GM12873 (cell line): ENCODE results near the gene SERPINB10.

ENCODE experiments used
- TF ChIP-seq, protein P1 (sequence below): IDR thresholded peaks from 2 replicates; pipeline ENCODE4 v1.5.1; 2012; ENCODE audit warnings: low read depth, mild to moderate bottlenecking, moderate library complexity, low read length, control low read depth; ENCODE audit not compliant: insufficient read depth; ENCODE audit errors: missing control alignments

SERPINB10 gene

DNA sequence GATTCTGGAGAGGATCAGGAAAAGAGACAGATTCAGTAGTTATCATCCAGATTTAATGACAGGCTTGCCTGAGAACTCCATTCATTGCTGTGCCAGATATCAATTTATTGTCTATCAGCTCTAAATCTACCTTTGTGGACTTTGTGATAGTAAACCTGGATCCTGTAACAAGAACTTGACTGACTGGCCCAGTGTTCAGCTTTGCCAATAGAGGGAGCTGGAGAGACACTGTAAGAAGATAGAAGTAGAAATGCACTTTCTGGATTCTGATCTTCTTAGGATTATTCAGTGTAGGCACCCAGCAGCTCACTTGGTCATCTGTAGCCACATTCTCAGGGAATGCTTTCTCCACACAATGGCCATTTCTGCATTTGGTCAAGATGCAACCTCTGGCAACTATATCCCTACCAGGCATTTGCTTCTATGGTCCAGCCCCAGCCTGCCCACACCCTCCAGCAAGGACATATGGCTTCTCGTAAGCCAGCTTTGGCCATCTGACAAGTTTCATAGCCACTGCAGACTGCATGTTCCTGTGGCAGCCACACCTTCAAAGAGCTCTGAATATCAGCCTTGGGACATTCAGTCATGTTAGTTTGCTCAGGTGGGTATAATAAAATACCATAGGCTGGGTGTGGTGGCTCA is 56.0 kb downstream of the SERPINB10 start:
- TF ChIP-seq, protein P1, sequence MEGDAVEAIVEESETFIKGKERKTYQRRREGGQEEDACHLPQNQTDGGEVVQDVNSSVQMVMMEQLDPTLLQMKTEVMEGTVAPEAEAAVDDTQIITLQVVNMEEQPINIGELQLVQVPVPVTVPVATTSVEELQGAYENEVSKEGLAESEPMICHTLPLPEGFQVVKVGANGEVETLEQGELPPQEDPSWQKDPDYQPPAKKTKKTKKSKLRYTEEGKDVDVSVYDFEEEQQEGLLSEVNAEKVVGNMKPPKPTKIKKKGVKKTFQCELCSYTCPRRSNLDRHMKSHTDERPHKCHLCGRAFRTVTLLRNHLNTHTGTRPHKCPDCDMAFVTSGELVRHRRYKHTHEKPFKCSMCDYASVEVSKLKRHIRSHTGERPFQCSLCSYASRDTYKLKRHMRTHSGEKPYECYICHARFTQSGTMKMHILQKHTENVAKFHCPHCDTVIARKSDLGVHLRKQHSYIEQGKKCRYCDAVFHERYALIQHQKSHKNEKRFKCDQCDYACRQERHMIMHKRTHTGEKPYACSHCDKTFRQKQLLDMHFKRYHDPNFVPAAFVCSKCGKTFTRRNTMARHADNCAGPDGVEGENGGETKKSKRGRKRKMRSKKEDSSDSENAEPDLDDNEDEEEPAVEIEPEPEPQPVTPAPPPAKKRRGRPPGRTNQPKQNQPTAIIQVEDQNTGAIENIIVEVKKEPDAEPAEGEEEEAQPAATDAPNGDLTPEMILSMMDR = peak; percentile 90

DNA sequence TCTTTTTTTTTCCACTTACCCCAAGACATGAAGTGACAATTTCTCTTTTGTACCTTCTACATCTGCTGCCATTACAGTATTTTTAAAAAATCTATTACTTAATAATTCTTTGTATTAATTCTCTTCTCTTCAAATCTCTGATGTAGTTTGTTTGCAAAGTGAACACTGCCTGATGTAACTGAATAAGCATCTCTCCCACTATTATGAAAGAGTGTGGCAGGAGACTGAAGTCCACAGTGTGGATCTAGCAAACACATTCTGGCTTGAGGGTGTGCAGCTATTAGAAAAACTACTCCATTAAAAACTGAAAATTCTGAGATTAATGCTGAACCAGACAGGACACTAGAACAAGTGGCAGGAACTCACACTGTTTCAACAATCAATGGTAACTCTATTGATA is 57.1 kb downstream of the SERPINB10 start:
- TF ChIP-seq, protein P1 = no peak

DNA sequence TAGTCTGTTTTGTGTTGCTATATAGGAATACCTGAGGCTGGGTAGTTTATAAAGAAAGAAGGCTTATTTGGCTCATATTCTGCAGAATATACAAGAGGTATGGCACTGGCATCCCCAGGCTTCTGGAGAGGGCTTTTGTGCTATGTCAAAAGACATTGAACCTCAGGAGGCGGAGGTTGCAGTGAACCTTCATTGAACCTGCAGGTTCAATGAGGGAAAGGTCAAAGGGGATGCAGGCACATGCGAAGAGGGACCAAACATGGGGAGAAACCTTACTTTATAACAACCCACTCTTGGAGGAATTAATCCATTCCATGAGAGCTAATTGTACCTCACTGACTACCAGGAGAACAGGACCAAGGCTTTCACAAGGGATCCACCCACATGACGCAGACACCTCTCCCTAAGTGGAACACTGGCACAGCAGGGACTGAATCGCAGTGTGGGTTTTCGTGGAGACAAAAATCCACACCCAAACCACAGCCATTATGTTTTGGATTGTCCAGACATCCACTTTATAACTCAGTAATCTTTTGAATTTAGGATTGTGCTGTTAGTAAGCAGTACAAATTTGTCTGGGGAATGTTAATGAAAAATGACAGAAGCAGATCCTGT is 58.1 kb downstream of the SERPINB10 start:
- TF ChIP-seq, protein P1 = no peak

- TF ChIP-seq, protein P1 = no peak
These were observed 62.4 kb downstream of the SERPINB10 start, which contains the start of gene SERPINB8 for GRCh38 chr18:63969942-63970808. Gene SERPINB8, plus strand, starts transcription at chr18:63970081. Its CDS starts 8,228 bp downstream, at chr18:63978309.

- TF ChIP-seq, protein P1 = no peak
These were observed 63.0 kb downstream of the SERPINB10 start for GRCh38 chr18:63970809-63971205.

- TF ChIP-seq, protein P1 = no peak
These were observed 63.7 kb downstream of the SERPINB10 start for GRCh38 chr18:63971320-63972001.
